Fibroblast of pulmonary artery (primary cell): ENCODE measurements around the gene GOLGA6L10.

Experiments
- DNase-seq: peaks from one replicate; pipeline ENCODE4 v3.0.0-alpha.2; 2010; ENCODE audit warnings: low read depth
- H3K4me3 ChIP-seq: replicated peaks from 2 replicates; pipeline ENCODE4 v1.5.1; 2011; ENCODE audit warnings: low read depth, mild to moderate bottlenecking, control low read depth, low read length, moderate library complexity
- CTCF ChIP-seq: IDR thresholded peaks from 2 replicates; pipeline ENCODE4 v1.5.1; 2011; ENCODE audit warnings: mild to moderate bottlenecking, control low read depth, low read length, inconsistent platforms; ENCODE audit errors: missing control alignments

Gene GOLGA6L10

GRCh38 chr15:82297546-82297945 is 51.7 kb downstream of the GOLGA6L10 start:
- no peak overlapping the region for H3K4me3 ChIP-seq
- no peak for DNase-seq
- no peak for TF ChIP-seq CTCF

GRCh38 chr15:82294061-82294690 is 55.1 kb downstream of the GOLGA6L10 start:
- no peak for TF ChIP-seq CTCF
- no peak overlapping the region for H3K4me3 ChIP-seq
- DNase-seq = no peak

GRCh38 chr15:82292271-82292670 is 57.0 kb downstream of the GOLGA6L10 start:
- H3K4me3 ChIP-seq = no peak overlapping the region
- no peak for DNase-seq

More at GRCh38 chr15:82292271-82292670, 57.0 kb downstream of the GOLGA6L10 start:
- TF ChIP-seq CTCF = no peak
